ENCODE measurements around the gene ZNF638. TPM values are rescaled to one million over a fixed set of nuclear protein-coding genes. Genes with fewer than 3 reads are reported as not detected.
A peak's percentile ranks its signal among the peaks of the same experiment; 100 is the strongest.

The ZNF638 gene
- total RNA-seq, 8 experiments from 2014 or later = 110 to 227 (median 183) TPM

GRCh38 chr2:71473346-71474031 is 141.9 kb downstream of the ZNF638 start:
- no peaks in the 10 kb centered on the region for H3K4me1 ChIP-seq (replicated peaks in 1 of 2)
- 60 to 100% (median 88%) methylated on average over 1 to 7 of the region's 9 CpGs for WGBS, 10 experiments
- in situ Hi-C loops (cut with MboI; ENCODE audit: low pct_unique_long_range_greater_than_20kb in 2 of 9, low sequenced_read_pairs in 9 of 9, unreplicated experiment in 9 of 9) = no loop called here
- no peak for ATAC-seq (replicated peaks in 6 of 8)
- H3K4me3 ChIP-seq = no peak overlapping the region
- no peak overlapping the region for H3K27ac ChIP-seq

DNA sequence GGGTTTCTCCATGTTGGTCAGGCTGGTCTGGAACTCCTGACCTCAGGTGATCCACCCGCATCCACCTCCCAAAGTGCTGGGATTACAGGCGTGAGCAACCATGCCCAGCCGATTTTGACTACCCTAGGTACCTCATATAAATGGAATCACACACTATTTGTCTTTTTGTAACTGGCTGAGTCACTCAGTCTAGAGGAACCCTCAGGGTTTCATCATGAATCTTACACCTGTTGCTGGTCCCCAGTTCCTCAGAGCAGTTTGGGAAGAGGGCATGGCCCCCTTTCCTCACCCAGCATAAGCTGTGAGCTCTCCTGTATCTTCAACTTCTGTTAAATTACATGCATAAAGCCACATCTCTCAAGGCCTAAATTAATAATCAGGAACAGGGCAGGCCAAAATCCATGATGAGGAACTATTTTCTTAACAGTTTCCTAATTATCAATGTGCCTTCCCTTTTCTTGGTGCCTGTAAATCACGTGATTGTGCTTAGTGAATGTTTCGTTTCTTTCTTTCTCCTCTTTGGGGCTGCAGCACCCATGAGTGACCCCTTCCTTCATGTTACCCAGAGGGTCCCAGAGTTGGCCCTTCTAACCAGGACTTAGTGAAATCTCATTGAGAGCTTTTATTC is 142.6 kb downstream of the ZNF638 start:
- Histone ChIP-seq H3K4me1 (replicated peaks in 1 of 2) (no peaks in the 10 kb centered on the region), H3K4me3 (no peak overlapping the region), H3K27ac (no peak overlapping the region)
- WGBS, 10 experiments = 8 to 100% (median 75%) methylated on average over 1 to 3 of the region's 5 CpGs; no CpG with 5 or more reads in 1 of the 10 experiments
- no peak for ATAC-seq (replicated peaks in 6 of 8)
- in situ Hi-C loops (cut with MboI; ENCODE audit: low pct_unique_long_range_greater_than_20kb in 2 of 9, low sequenced_read_pairs in 9 of 9, unreplicated experiment in 9 of 9) = no loop called here

DNA sequence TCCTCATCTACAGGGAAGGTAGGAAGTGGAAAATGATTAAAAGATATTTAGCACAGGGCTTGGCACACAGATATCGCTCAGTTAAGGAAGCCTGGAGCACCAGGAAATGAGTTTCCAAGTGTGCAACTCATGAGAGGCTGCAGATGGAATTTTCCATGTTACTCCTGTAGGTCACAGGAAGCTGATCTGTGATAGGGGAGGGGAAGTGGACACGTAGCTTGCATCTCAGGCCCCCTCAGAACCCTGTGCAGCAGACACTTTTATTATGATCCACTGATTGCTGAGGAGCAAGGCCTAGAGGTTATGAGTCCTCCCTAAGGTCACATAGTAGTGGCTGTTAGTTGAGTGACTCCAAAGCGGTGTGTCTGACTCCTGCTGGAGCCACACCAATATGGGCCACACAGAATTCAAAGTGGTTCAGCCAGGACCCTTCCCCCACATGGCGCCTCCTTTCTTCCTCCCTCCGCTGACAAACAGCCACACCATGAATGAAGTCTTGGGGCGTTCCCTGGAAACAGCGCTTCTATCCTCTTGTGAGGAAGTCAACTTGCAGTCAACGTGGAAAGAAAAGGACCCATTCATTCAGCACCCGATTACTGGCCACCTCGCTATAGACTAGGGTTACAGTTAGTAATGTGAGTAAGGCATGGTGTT is 143.3 kb downstream of the ZNF638 start:
- H3K27ac ChIP-seq = no peak overlapping the region
- in situ Hi-C loops (cut with MboI; ENCODE audit: low pct_unique_long_range_greater_than_20kb in 2 of 9, low sequenced_read_pairs in 9 of 9, unreplicated experiment in 9 of 9) = no loop called here
- H3K4me3 ChIP-seq = no peak overlapping the region
- WGBS, 10 experiments = 30 to 100% (median 77%) methylated on average over 1 to 9 of the region's 10 CpGs; no CpG with 5 or more reads in 1 of the 10 experiments
- no peaks in the 10 kb centered on the region for H3K4me1 ChIP-seq (replicated peaks in 1 of 2)
- peak in 1 of 8 experiments; percentile 30 for ATAC-seq (replicated peaks in 6 of 8)

DNA sequence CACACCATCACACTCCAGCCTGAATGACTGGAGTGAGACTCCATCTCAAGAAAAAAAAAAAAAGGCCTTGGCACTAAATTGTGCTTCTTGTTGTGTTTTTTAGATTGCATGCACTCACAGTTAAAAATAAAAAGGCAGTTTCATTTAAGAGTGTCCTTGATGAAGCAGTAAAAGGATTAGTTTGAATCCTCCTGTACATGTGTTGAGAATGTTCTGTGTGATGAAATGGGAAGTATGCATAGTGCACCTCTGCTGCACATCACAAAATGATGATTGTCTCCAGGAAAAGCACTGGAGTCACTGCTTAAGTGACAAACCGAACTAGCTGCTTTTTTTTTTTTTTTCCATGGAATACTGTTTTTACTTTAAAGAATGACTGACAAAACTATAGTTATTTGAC is 144.9 kb downstream of the ZNF638 start:
- in situ Hi-C loops (cut with MboI; ENCODE audit: low pct_unique_long_range_greater_than_20kb in 2 of 9, low sequenced_read_pairs in 9 of 9, unreplicated experiment in 9 of 9) = no loop called here

GRCh38 chr2:71477231-71477691 is 145.7 kb downstream of the ZNF638 start:
- no peak overlapping the region for H3K4me3 ChIP-seq
- peak in 3 of 8 experiments; percentile 26 to 51 (median 38) for ATAC-seq (replicated peaks in 6 of 8)
- 19 to 80% (median 50%) methylated on average over 1 to 5 of the region's 6 CpGs; no CpG with 5 or more reads in 1 of the 10 experiments for WGBS, 10 experiments
- no peaks in the 10 kb centered on the region for H3K4me1 ChIP-seq (replicated peaks in 1 of 2)
- in situ Hi-C loops (cut with MboI; ENCODE audit: low pct_unique_long_range_greater_than_20kb in 2 of 9, low sequenced_read_pairs in 9 of 9, unreplicated experiment in 9 of 9) = no loop called here
- no peak overlapping the region for H3K27ac ChIP-seq

More for the DNA sequence above, 144.9 kb downstream of the ZNF638 start:
- Histone ChIP-seq H3K27ac (no peak overlapping the region), H3K4me3 (no peak overlapping the region), H3K4me1 (replicated peaks in 1 of 2) (no peaks in the 10 kb centered on the region)
- WGBS, 10 experiments = 0 to 83% (median 23%) methylated on average over 1 of the region's 1 CpG; no CpG with 5 or more reads in 3 of the 10 experiments
- no peak for ATAC-seq (replicated peaks in 6 of 8)

GRCh38 chr2:71478806-71479205 is 147.2 kb downstream of the ZNF638 start:
- Histone ChIP-seq H3K4me1 (replicated peaks in 1 of 2) (no peaks in the 10 kb centered on the region), H3K27ac (no peak overlapping the region), H3K4me3 (no peak overlapping the region)
- ATAC-seq (replicated peaks in 6 of 8) = no peak
- in situ Hi-C loops (cut with MboI; ENCODE audit: low pct_unique_long_range_greater_than_20kb in 2 of 9, low sequenced_read_pairs in 9 of 9, unreplicated experiment in 9 of 9) = no loop called here
- 14 to 80% (median 33%) methylated on average over 1 to 3 of the region's 6 CpGs; no CpG with 5 or more reads in 5 of the 10 experiments for WGBS, 10 experiments

- Histone ChIP-seq H3K4me1 (replicated peaks in 1 of 2) (no peaks in the 10 kb centered on the region), H3K27ac (no peak overlapping the region), H3K4me3 (no peak overlapping the region)
- no peak for ATAC-seq (replicated peaks in 6 of 8)
- in situ Hi-C loops (cut with MboI; ENCODE audit: low pct_unique_long_range_greater_than_20kb in 2 of 9, low sequenced_read_pairs in 9 of 9, unreplicated experiment in 9 of 9) = no loop called here
- 0 to 100% (median 67%) methylated on average over 1 to 3 of the region's 5 CpGs; no CpG with 5 or more reads in 3 of the 10 experiments for WGBS, 10 experiments
Measured at GRCh38 chr2:71479261-71479660, 147.7 kb downstream of the ZNF638 start.

DNA sequence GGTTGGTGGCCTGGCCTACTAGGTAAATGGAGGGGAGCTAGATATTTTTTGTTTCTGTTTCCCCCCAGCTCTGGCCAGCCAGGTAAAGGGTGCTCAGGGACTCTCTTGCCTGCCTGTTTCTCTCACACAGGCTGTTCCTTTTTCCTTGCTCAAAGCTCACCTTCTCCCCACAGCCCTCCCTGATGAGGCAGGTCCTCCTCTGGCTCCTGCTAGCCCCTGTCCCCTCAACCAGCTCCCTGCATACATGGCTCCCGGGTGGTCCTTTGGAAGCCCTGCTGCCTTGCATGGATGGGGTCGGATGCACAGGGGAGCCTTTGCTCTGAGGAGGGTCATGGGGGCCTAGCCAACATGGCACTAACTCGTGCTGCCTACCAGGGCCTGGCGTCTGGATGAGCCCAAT is 149.5 kb downstream of the ZNF638 start:
- H3K27ac ChIP-seq = no peak overlapping the region
- ATAC-seq (replicated peaks in 6 of 8) = no peak
- 27 to 90% methylated on average over 2 to 3 of the region's 4 CpGs; no CpG with 5 or more reads in 8 of the 10 experiments for WGBS, 10 experiments
- H3K4me3 ChIP-seq = no peak overlapping the region
- H3K4me1 ChIP-seq (replicated peaks in 1 of 2) = no peaks in the 10 kb centered on the region
- in situ Hi-C loops (cut with MboI; ENCODE audit: low pct_unique_long_range_greater_than_20kb in 2 of 9, low sequenced_read_pairs in 9 of 9, unreplicated experiment in 9 of 9) = no loop called here

DNA sequence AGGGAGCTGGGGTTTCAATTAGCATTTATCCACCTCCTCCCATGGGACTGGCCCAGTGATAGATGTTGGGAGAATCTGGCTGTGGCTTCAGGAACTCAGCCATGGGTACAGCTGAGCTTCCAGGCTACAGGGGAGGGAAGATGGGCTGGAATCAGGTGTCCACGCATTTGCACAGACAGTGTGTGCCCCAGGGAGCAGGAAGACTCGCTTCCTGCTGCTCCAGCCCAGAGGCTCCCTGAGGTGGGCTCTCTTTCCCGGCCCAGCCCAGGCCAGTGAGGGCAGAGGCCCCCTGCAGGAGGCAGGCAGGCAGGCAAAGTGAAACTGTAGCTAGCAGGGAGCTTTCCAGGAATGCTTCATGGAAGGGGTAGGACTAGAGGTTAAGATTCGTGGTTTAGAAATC is 150.5 kb downstream of the ZNF638 start:
- in situ Hi-C loops (cut with MboI; ENCODE audit: low pct_unique_long_range_greater_than_20kb in 2 of 9, low sequenced_read_pairs in 9 of 9, unreplicated experiment in 9 of 9) = no loop called here
- no peaks in the 10 kb centered on the region for H3K4me1 ChIP-seq (replicated peaks in 1 of 2)
- H3K27ac ChIP-seq = no peak overlapping the region
- H3K4me3 ChIP-seq = no peak overlapping the region
- 50 to 60% methylated on average over 1 of the region's 4 CpGs; no CpG with 5 or more reads in 8 of the 10 experiments for WGBS, 10 experiments
- peak in 3 of 8 experiments; percentile 27 to 46 (median 29) for ATAC-seq (replicated peaks in 6 of 8)

- 40 to 100% (median 59%) methylated on average over 1 to 4 of the region's 10 CpGs; no CpG with 5 or more reads in 6 of the 10 experiments for WGBS, 10 experiments
- in situ Hi-C loops (cut with MboI; ENCODE audit: low pct_unique_long_range_greater_than_20kb in 2 of 9, low sequenced_read_pairs in 9 of 9, unreplicated experiment in 9 of 9) = no loop called here
- Histone ChIP-seq H3K4me3 (no peak overlapping the region), H3K4me1 (replicated peaks in 1 of 2) (no peaks in the 10 kb centered on the region), H3K27ac (no peak overlapping the region)
- ATAC-seq (replicated peaks in 6 of 8) = no peak
Measured at GRCh38 chr2:71483246-71483645, 151.7 kb downstream of the ZNF638 start.

DNA sequence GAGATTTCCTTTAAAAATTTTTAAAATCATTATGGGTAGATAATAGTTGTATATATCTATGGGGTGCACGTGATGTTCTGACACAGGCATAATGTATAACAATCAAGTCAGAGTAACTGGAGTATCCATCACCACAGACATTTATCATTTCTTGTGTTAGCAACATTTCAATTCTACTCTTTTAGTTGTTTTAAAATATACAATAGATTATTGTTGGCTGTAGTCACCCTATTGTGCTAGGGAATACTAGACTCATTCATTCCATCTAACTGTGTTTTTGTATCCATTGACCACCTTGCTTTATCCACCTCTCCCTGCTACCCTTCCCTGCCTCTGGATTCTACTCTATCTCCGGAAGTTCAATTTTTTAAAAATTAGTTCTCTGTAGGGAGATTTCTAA is 152.8 kb downstream of the ZNF638 start:
- in situ Hi-C loops (cut with MboI; ENCODE audit: low pct_unique_long_range_greater_than_20kb in 2 of 9, low sequenced_read_pairs in 9 of 9, unreplicated experiment in 9 of 9) = no loop called here
- WGBS, 10 experiments = 40 to 100% (median 92%) methylated on average over 1 to 2 of the region's 2 CpGs; no CpG with 5 or more reads in 1 of the 10 experiments

More for the DNA sequence above, 152.8 kb downstream of the ZNF638 start:
- Histone ChIP-seq H3K4me3 (no peak overlapping the region), H3K27ac (no peak overlapping the region), H3K4me1 (replicated peaks in 1 of 2) (no peaks in the 10 kb centered on the region)
- no peak for ATAC-seq (replicated peaks in 6 of 8)
